DLD1 (cell line): ENCODE measurements around the gene TRIP10.
"Not testable (repeated sequence)": the region's sequence is repeated elsewhere in the genome, so short reads cannot be mapped to it uniquely, and the experiment has no call there.

Source experiments
- in situ Hi-C: cut with HindIII; loops from 2 replicates; pipeline ENCODE4 v1.10.0; 2017; ENCODE audit warnings: low sequenced_read_pairs

Gene TRIP10

DNA sequence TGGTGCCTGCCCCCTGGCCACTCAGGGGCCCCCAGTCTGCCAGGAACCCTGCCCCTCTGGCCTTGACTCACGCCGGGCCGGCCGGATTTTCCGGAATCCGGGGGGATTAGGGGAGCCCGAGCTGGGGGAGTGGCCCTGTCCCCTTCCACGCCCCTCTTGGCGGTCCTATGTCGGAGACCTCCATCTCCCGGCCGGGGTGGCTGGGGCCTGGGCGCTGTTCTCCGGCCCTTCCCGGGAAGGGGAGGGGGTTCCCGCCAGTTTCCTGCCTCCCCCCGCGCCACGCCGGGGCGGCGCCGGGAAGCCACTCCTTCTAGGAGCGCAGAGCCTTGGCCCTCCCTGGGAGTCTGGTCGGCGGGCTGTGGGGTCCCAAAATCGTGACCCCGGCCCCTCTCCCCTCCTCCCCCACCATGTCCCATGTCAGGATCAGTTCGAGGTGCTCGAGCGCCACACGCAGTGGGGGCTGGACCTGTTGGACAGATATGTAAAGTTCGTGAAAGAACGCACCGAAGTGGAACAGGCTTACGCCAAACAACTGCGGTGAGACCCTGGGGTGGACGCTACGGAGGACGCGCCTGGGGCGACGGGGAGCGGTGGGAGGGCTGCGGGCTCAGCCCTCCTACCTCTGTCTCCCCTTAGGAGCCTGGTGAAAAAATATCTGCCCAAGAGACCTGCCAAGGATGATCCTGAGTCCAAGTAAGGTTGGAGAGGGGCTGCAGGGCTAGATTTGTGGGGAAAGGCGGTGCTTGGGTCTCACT is 1.3 kb downstream of the TRIP10 start:
- in situ Hi-C loops, result no loop called here

DNA sequence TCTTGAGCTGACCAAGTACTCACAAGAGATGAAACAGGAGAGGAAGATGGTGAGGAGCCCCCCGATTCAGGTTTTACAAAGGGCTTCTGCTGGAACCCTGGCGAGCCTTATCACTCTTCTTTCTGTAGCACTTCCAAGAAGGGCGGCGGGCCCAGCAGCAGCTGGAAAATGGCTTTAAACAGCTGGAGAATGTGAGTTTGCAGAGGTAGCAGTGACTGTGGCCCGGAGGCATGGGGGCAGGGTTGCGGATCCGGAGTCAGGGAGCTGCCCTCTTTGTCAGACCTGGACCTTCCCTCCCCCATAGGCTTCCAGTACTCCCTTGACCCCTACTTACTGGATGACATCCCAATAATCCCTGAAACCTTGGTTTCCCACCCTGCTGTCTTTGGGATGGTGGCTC is 3.6 kb downstream of the TRIP10 start:
- in situ Hi-C loops, result no loop called here

DNA sequence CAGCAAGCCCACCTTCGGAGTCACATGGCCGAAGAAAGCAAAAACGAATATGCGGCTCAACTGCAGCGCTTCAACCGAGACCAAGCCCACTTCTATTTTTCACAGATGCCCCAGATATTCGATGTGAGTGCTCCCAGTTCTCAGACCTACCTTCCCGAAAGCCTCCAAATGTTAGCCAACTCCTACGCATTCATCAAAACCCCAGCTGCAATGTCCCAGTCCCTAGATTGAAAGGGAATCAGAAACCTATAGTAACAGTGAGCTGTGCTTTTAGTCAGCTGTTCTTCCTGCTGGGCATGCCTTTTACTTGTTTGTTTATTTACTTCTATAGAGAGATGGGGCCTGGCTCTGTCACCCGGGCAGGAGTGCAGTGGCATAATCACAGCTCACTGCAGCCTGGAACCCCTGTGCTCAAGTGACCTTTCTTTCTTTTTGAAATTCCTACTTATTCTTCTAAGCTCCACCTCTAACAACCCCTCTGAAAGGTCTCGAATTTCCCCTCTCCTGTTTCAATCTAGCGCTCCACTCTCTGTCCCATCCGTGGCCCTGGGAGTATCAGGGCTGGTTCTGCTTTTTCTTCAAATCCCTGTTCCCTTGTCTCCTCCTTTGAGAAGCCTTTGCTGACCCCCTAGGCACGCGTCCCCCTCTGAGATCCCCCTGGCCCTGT is 4.4 kb downstream of the TRIP10 start:
- in situ Hi-C loops, result no loop called here

DNA sequence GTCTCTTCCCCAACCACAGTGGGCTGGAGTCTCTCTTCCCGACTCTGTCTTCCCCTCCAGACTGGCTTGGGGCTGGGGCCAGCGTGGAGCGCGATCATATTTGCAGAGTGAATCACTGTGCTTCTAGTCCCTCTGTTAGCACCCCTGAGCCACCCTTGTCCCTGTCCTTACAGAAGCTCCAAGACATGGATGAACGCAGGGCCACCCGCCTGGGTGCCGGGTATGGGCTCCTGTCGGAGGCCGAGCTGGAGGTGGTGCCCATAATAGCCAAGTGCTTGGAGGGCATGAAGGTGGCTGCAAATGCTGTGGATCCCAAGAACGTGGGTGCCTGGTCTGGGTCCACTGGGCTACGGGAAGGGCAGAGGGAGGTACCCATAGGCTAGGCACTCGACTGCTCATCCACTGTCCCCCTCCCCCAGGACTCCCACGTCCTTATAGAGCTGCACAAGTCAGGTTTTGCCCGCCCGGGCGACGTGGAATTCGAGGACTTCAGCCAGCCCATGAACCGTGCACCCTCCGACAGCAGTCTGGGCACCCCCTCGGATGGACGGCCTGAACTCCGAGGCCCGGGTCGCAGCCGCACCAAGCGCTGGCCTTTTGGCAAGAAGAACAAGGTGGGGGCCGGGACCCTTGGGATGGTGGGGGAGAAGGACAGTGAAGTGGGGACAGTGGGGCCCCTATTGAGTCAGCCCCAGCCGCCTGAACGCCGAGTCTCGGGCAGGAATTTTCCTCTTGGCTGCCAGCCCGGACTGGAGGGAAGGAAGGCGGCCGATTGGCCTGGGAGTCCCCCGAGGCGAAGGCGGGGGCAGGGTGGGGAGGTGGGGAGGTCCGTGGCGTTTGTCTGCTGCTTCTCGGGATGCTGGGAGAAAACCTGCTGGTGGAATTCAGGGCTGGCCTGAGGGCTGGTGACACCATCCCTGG is 5.2 kb downstream of the TRIP10 start:
- in situ Hi-C loops, result no loop called here

DNA sequence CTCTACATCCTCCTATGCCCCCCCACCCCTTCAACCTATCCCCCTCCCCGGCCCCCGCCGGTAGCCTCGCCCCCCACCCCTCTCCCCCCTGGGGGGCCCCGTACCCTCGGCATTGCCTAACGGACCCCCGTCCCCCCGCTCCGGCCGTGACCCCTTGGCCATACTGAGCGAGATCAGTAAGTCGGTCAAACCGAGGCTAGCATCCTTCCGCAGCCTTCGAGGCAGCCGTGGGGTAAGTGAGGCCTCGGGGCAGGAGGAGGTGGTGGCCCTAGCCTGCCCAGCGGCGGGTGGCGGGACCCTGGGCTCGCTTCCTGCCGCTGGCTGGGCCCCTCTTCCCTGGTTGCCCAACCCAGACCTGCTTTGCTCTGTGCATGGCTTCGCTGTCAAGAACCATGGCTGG is 6.5 kb downstream of the TRIP10 start:
- in situ Hi-C loops, result no loop called here

DNA sequence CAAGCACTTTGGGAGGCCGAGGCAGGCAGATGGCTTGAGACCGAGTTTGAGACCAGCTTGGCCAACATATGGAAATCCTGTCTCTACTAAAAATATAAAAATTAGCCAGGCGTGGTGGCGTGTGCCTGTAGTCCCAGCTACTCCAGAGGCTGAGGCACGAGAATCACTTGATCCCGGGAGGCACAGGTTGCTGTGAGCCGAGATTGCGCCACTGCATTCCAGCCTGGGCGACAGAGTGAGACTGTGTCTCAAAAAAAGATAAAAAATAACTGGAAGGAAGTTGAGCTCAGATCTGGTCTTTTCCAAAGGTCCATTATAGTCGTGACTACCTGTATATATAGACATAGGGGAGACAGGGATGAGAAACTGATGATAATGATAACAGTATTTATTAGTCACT is 9.1 kb downstream of the TRIP10 start:
- in situ Hi-C loops, result not testable (repeated sequence)

DNA sequence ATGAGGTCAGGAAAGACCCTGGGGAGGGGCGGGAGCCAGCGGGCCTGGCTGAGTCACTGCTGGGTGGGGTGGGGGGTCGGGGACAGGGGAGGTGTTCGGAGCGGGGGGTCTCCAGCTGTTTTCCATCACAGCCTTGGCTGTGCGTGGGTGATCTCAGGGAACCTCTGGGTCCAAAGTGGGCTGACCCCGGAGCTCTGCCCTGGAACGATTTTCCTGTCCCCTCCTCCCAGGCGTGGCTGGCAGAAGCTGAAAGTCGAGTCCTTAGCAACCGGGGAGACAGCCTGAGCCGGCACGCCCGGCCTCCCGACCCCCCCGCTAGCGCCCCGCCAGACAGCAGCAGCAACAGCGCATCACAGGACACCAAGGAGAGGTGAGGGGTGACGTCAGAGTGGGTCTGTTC is 10.6 kb downstream of the TRIP10 start:
- in situ Hi-C loops, result no loop called here

DNA sequence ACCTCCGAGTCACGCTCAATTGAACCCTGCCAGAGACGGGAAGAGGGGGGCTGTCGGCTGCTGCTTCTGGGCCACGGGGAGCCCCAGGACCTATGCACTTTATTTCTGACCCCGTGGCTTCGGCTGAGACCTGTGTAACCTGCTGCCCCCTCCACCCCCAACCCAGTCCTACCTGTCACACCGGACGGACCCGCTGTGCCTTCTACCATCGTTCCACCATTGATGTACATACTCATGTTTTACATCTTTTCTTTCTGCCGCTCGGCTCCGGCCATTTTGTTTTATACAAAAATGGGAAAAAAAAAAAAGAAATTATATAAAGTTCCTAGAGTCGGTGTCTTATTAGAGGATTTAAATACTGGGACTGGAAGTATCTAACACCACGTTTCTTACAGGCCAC is 11.7 kb downstream of the TRIP10 start:
- in situ Hi-C loops, result no loop called here

DNA sequence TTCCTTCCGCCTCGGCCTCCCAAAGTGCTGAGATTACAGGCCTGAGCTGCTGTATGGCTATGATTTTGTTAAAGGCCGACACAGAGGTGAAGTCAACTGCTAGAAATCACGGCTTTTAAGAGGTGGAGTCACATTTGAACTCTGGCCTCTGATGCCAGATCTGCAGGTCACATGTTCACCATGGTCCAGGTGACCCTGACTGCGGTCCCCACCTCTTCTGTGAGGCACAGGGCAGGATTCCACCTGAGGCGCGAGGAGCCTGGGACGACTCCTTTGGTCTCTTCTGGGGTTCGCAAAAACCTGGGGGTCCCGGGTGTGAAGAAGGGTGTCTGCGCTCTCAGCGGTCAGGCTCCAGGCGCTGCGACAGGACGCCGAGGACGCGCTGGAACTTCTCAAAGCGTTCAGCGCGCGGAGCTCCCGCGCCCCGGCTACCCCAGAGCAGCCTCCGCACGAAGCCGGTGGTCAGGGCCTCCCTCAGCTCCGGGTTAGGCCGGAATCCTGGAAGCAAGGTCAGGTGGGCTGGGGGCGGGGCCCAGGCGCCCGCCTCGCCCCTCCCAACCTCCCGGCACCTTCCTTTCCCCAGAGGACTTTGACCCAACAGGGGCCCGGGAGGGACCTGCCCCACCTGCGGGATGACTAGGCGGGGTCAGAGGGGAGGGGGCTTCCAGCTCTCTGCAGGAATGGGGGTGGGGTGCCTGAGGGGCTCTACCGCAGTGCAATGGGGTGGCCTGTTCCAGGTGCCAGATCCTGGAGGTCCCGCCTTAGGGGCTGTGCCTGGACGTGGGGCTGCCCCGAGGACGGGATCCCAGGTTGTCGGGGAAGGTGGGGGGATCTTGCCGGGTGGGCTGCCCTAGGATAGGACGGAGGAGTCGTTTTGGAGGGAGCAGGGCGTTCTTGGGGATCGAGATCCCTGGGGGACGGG is 13.0 kb downstream of the TRIP10 start:
- in situ Hi-C loops, result no loop called here

DNA sequence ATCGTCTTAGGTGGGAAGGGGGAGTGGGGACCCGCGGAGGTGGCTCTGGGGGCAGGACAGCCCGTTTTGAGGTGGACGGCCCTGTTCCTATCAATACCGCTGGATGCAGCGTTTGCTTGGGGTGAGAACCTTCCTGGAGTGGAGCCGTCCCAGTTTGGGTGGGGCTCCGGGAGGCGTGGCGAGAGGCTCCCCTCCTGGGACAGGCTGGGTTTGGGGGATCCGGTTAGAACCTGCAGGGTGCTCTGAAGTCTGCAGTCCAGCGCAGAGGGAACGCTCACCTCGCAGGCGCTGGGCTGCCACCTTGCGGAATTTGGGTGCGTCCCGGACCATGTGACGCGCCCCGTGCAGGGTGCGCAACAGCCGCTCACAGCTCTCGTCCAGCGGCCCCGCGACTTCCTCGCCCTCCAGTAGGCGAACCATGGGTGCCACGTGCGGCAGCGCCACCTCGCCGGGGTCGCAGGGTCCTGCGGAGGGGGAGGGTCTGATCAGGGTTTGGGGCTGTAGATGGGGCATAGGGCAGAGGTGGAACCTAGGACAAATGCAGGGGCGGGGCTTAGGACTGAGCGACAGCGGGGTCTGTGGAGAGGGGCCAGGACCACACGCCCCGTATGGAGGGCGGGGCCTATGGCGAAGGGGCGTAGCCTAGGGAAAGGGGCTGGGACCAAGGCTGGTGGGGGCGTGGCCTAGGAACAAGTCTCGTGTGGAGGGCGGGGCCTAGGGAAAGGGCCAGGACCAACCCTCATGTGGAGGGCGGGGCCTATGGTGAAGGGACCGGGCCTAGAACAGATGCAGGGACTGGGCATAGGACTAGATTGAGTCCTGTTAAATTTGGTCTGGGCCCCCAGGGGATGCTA is 13.9 kb downstream of the TRIP10 start:
- in situ Hi-C loops, result no loop called here

DNA sequence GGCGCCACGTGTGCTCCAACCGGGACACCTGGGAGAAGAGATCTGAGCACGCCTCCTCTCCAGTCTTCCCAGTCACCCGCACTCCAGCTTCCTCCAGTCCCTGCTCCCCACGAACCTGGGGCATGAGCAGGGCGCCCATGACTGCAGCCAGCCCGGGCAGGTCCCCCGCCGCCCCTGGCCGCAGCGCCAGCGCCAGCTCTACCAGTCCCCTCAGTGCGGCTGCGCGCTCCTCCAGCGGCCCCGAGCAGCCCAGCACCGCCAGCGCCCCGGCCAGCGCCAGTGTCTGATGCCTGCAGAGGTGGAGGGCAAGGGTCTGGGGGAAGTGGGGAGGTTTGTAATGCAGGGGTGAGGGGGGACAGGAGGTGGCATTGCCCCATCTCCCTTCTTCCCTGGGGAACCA is 14.7 kb downstream of the TRIP10 start:
- in situ Hi-C loops, result no loop called here

DNA sequence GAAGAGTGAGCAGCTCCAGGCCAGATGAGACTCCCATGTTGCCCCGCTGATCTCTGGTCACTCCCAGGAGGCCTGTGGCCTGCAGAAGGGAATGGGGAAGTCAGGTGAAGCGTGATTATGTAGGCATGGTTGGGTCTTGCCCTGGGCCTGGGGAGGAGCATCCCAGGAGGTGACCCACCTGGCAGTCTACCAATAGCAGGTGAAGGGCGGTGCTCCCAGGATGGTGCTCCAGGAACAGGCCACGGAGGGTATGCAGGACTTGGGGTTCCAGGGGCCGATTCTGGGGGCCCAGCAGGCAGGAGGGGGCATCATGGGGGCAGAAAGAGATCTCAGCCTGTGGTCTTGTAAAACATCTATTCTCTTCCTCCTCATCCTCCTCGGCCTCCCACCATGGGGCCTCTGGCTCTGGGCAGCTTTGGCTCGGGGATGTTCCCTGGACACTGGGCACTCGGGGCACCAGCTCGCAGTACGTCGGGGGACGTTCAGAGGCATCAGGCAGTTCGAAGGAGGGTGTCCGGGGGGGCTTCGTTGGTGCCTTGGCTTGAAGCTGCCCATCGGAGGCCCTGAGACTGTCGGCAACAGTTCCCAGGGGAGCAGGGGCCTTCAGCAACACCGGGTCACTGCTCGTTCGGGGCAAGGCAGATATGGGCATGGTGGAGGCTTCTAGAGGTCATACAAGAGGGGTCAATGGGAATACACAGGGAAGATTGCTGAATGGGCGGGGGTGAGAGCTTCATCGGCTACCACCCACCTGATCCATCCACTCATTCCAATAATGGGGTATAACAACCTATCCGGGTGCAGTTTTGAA is 15.4 kb downstream of the TRIP10 start:
- in situ Hi-C loops, result no loop called here

DNA sequence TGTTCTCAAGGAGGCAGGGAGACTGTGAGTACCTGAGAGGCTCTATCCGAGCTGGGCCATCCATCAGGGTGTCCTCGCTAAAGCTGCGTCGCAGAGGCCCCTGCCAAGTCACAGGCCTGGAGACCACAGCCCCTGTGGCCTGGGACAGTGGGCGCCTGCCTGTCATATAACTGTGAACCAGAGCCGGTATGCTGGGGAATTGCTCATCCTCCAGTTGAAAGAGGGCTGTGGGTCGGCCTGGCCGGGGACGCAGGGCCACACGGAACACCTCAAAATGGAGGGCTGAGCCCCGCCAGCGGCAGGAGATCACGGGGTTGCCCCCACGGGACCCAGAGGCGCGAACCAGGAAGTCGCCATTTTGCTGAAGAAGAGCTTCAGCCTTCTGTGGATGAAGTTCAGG is 21.1 kb downstream of the TRIP10 start:
- in situ Hi-C loops, result no loop called here

DNA sequence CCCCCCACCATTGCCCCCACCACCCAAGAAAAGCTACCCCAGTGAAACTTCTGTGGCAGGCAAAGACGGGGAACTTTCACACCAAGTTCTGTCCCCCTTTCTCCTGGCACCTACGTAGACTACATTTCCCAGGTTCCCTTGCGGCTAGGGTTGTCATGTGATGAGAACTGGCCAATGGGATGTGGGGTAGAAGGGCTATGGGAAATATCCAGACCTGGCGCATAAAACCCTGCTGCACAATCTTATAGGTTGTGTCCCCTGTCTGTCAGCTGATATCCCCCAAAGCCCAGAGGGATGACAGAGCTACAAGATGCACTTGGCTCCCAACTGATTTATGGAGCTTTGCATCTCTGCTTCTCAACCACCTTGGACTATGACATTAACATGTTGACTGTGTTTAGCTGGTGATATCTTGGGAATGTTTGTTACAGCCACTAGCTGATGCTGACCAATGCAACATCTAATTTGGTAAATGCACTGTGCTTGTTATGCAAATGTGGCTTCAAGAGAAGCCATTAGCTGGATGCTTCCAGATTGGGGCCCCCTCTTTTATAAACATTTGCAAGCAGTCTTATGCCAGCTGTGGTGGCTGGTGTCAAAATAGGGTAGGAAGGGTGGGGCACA is 21.7 kb downstream of the TRIP10 start:
- in situ Hi-C loops, result no loop called here

DNA sequence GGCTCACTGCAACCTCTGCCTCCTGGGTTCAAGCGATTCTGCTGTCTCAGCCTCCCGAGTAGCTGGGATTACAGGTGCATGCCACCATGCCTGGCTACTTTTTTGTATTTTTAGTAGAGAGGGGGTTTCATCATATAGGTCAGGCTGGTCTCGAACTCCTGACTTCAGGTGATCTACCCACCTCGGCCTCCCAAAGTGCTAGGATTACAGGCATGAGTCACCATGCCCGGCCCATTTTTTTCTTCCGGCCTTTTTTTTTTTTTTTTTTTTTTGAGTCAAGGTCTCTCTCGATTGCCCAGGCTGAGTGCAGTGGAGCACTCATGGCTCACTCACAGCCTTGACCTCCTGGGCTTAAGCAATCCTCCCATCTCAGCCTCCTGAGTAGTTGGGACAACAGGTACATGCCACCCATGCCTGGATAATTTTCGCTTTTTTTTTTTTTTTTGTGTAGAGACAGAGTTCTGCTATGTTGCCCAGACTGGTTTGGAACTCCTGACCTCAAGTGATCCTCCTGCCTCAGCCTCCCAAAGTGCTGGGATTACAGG is 22.8 kb downstream of the TRIP10 start:
- in situ Hi-C loops, result not testable (repeated sequence)

DNA sequence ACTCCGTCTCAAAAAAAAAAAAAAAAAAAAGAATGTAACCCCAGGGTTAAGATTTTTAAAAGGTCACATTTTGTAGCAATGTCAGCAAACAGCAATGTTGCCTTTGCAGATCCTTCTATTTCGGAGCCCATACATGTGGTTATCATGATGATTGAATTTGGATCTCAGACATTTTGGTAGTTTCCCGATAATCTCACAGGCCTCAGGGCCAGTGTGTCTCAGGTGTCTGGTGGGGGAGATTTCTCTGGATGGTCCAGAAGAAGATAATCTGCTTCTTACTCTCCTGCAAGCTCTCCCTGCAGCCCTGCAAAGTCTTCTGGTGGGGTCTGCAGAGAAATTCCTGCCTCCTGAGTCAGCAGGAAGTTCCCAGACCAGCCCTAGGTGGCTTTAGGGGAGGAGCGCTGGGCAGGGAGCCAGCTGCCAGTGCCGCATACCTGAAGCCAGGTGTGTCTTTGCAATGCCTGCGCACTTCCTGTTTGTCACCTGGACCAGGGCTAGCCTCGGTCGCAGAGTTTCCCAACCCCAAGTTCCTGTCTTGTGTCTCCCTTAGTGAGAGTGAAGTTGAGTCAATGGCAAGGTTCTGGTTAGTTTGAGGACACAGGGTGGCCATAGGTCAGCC is 26.4 kb downstream of the TRIP10 start:
- in situ Hi-C loops, result no loop called here

DNA sequence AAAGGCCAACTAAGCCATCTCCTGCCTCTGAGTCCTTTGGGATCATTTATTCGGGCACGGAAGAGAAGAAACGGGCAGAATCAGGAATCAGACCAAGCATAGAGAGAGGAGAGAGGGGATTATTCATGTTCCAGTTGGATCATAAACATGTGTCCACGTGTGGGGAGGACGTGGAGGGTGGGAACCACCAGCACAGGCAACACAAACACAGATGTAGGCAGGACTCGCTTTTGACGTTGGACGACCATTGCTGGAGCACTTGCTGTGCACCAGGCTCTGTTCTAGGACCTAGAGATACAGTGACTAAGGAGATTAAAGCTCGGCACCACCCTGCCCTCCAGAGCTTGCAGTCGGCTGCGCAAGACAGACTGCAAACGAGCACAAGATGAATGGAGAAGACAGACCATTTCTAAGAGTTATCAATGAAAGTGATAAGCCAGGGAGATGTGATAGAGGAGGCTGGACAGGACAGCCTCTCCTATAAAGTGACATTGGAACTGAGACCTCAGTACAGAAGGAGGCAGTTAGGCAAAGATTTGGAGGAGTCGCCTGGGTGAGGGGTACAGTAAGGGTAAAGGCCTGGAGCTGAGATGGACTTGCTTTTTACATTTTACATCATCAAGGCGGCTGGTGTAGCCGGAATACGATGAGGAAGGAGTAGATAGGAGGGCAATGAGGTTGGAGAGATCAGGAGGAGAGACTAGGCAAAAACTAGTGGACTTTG is 27.0 kb downstream of the TRIP10 start:
- in situ Hi-C loops, result no loop called here
